ENCODE measurements around the gene CDA. TPM values are rescaled to one million over a fixed set of nuclear protein-coding genes. Genes with fewer than 3 reads are reported as not detected.
A peak's percentile ranks its signal among the peaks of the same experiment; 100 is the strongest.

The CDA gene
- total RNA-seq, 1 donor: 0.27 TPM

DNA sequence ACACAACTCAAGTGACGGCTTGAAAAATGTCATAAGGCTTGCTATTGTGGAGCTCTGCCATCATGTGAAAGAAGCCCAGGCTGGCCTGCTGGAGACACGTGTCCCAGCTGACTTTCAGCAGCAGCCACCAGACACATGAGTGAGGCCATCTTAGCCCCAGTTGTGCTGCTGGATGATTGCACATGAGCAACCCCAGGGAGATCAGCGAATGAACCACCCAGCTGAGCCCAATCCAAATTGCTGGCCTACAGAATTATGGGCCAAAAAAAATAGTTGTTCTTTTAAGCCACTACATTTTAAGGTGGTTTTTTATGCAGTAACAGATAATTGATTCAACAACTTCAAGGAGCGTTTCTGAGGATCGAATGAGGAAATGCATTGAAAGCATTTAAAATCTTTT lies 17.5 kb upstream of the CDA start:
- TF ChIP-seq, protein P1, sequence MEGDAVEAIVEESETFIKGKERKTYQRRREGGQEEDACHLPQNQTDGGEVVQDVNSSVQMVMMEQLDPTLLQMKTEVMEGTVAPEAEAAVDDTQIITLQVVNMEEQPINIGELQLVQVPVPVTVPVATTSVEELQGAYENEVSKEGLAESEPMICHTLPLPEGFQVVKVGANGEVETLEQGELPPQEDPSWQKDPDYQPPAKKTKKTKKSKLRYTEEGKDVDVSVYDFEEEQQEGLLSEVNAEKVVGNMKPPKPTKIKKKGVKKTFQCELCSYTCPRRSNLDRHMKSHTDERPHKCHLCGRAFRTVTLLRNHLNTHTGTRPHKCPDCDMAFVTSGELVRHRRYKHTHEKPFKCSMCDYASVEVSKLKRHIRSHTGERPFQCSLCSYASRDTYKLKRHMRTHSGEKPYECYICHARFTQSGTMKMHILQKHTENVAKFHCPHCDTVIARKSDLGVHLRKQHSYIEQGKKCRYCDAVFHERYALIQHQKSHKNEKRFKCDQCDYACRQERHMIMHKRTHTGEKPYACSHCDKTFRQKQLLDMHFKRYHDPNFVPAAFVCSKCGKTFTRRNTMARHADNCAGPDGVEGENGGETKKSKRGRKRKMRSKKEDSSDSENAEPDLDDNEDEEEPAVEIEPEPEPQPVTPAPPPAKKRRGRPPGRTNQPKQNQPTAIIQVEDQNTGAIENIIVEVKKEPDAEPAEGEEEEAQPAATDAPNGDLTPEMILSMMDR (IDR thresholded peaks at IDR 0.05; ENCODE audit: insufficient read depth, low read length): no peak
- no peak for DNase-seq (ENCODE audit: low read depth)
- H3K4me3 ChIP-seq (ENCODE audit: low read depth, low read length): no peak overlapping the region

- TF ChIP-seq, protein P1 (IDR thresholded peaks at IDR 0.05; ENCODE audit: insufficient read depth, low read length): no peak
- DNase-seq (ENCODE audit: low read depth): no peak
- no peak overlapping the region for H3K4me3 ChIP-seq (ENCODE audit: low read depth, low read length)
These were observed 14.9 kb upstream of the CDA start for GRCh38 chr1:20573987-20574386.

- TF ChIP-seq, protein P1 (IDR thresholded peaks at IDR 0.05; ENCODE audit: insufficient read depth, low read length): peak; percentile 79
- peak; percentile 83 for DNase-seq (ENCODE audit: low read depth)
These were observed 14.0 kb upstream of the CDA start for GRCh38 chr1:20574686-20575540.

DNA sequence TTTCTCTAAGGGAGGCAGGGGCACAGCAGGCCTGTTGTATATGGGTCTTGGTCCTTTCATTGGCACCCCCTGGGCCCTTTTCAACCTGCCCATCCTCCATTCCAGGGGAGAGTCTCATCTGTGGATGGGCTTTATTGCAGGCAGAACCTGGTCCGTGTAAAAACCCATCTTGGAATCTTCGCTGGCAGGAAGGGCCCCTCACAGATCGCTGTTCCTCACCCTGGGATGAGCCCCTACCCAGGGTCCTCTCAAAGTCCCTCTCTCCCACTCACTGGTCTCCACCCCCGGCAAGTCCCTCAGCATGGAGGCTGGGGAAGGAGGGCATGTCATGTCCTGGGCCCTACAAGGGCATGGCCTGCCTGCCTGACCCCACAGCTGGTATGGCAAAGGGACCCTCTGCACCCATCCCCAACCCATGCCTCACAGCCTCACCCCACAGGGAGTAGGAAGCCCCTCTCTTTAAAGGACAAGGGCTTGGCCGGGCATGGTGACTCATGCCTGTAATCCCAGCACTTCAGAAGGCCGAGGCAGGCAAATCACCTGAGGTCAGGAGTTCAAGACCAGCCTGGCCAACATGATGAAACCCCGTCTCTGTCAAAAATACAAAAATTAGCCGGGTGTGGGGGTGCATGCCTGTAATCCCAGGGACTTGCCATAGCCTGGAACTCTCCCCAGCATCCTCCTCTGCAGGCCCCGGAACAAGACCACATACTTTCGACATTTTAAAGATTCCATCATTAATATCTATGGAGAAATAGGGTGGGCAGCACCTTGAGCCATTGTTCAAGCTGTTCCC lies 13.2 kb upstream of the CDA start:
- TF ChIP-seq, protein P1 (IDR thresholded peaks at IDR 0.05; ENCODE audit: insufficient read depth, low read length): no peak
- no peak for DNase-seq (ENCODE audit: low read depth)

More at GRCh38 chr1:20574686-20575540, 14.0 kb upstream of the CDA start:
- H3K4me3 ChIP-seq (ENCODE audit: low read depth, low read length): no peak overlapping the region

DNA sequence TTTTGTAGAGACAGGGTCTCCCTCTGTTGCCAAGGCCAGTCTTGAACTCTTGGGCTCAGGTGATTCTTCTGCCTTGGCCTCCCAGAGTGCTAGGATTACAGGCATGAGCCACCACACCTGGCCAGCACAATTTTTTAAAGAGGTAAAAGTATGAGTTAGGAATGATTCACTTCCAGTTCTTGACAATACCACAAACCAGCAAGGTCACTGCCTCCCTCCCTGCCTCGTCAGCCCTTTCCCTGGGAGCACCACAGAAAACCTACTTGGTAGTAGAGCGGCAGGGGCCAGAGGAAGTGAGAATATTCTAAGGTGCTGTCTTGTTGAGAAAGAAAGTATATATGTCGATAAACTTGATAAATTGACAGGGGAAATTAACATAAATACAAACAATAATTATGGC lies 10.8 kb upstream of the CDA start:
- DNase-seq (ENCODE audit: low read depth): no peak
- no peak overlapping the region for H3K4me3 ChIP-seq (ENCODE audit: low read depth, low read length)
- TF ChIP-seq, protein P1 (IDR thresholded peaks at IDR 0.05; ENCODE audit: insufficient read depth, low read length): no peak

More for the DNA sequence above, 13.2 kb upstream of the CDA start:
- no peak overlapping the region for H3K4me3 ChIP-seq (ENCODE audit: low read depth, low read length)

- DNase-seq (ENCODE audit: low read depth): no peak
- H3K4me3 ChIP-seq (ENCODE audit: low read depth, low read length): no peak overlapping the region
These were observed 10.0 kb upstream of the CDA start for GRCh38 chr1:20578721-20579395.

More at GRCh38 chr1:20578721-20579395, 10.0 kb upstream of the CDA start:
- TF ChIP-seq, protein P1 (IDR thresholded peaks at IDR 0.05; ENCODE audit: insufficient read depth, low read length): no peak
